Neural progenitor cell (in vitro differentiated cells): ENCODE measurements around the gene TMEM145. TPM values are rescaled to one million over a fixed set of nuclear protein-coding genes. Genes with fewer than 3 reads are reported as not detected.
"Not testable (repeated sequence)": the region's sequence is repeated elsewhere in the genome, so short reads cannot be mapped to it uniquely, and the experiment has no call there.

Source experiments
- DNase-seq: peaks from one replicate; pipeline ENCODE4 v3.0.0-alpha.2; 2016; ENCODE audit warnings: low spot score
- H2AFZ ChIP-seq: fragments of 200-600 bp; sonication (generic); replicated peaks from 2 replicates; pipeline ENCODE4 v1.6.1; 2016; ENCODE audit warnings: antibody characterized with exemption
- H3F3A ChIP-seq: fragments of 200-600 bp; sonication (generic); 2 replicates; pipeline ENCODE4 v1.6.1; 2016; ENCODE audit warnings: antibody characterized with exemption, low read depth
- H3K27ac ChIP-seq: fragments of 200-600 bp; sonication (generic); 2 replicates; pipeline ENCODE4 v1.5.1; 2016; ENCODE audit warnings: mild to moderate bottlenecking
- H3K27me3 ChIP-seq: fragments of 200-600 bp; sonication (generic); 2 replicates; pipeline ENCODE4 v1.6.1; 2016; ENCODE audit warnings: mild to moderate bottlenecking, moderate library complexity
- H3K36me3 ChIP-seq: fragments of 200-600 bp; sonication (generic); 2 replicates; pipeline ENCODE4 v1.5.1; 2016
- H3K4me1 ChIP-seq: fragments of 200-600 bp; sonication (generic); 2 replicates; pipeline ENCODE4 v1.6.1; 2016; ENCODE audit warnings: mixed run types
- H3K4me2 ChIP-seq: fragments of 200-600 bp; sonication (generic); 2 replicates; pipeline ENCODE4 v1.6.1; 2016
- H3K4me3 ChIP-seq: fragments of 200-600 bp; sonication (generic); 2 replicates; pipeline ENCODE4 v1.5.1; 2016
- H3K79me2 ChIP-seq: fragments of 200-600 bp; sonication (generic); 2 replicates; pipeline ENCODE4 v1.6.1; 2016; ENCODE audit warnings: low read depth
- H3K9ac ChIP-seq: fragments of 200-600 bp; sonication (generic); 2 replicates; pipeline ENCODE4 v1.6.1; 2016
- H3K9me3 ChIP-seq: fragments of 200-600 bp; sonication (generic); 2 replicates; pipeline ENCODE4 v1.5.1; 2016; ENCODE audit warnings: low read depth
- H4K20me1 ChIP-seq: fragments of 200-600 bp; sonication (generic); 2 replicates; pipeline ENCODE4 v1.6.1; 2016; ENCODE audit warnings: low read depth
- H3K27ac Mint-ChIP-seq: 3 replicates; pipeline ENCODE4 v1.8.0; 2021; ENCODE audit warnings: mixed read lengths
- H3K27me3 Mint-ChIP-seq: 2 replicates; pipeline ENCODE4 v1.8.0; 2022; ENCODE audit warnings: low read depth, mild to moderate bottlenecking, inconsistent platforms, moderate library complexity, mixed read lengths; ENCODE audit not compliant: insufficient read depth
- H3K36me3 Mint-ChIP-seq: 3 replicates; pipeline ENCODE4 v1.8.0; 2021; ENCODE audit warnings: mixed read lengths
- H3K4me1 Mint-ChIP-seq: 3 replicates; pipeline ENCODE4 v1.8.0; 2021; ENCODE audit warnings: mixed read lengths
- H3K4me3 Mint-ChIP-seq: 3 replicates; pipeline ENCODE4 v1.8.0; 2021; ENCODE audit warnings: mild to moderate bottlenecking, moderate library complexity, mixed read lengths
- H3K9me3 Mint-ChIP-seq: 3 replicates; pipeline ENCODE4 v1.8.0; 2020; ENCODE audit warnings: mixed read lengths
- CTCF ChIP-seq: fragments of 200-600 bp; sonication (generic); IDR thresholded peaks from 2 replicates; pipeline ENCODE4 v1.5.1; 2017; ENCODE audit warnings: antibody characterized with exemption, mild to moderate bottlenecking
- EZH2 ChIP-seq: fragments of 200-600 bp; sonication (generic); IDR thresholded peaks from 2 replicates; pipeline ENCODE4 v1.6.1; 2017; ENCODE audit warnings: antibody characterized with exemption, mild to moderate bottlenecking, moderate library complexity
- EZH2phosphoT487 ChIP-seq: fragments of 200-600 bp; sonication (generic); IDR thresholded peaks from 2 replicates; pipeline ENCODE4 v1.6.1; 2017; ENCODE audit warnings: antibody characterized with exemption
- total RNA-seq: library from RNA; depleted of rRNA; stranded (reverse); fragments of >200 nt; gene quantifications from 2 replicates; pipeline ENCODE4 v1.2.3, GENCODE V29; 2015; ENCODE audit warnings: low replicate concordance

TMEM145 gene
- 0.37 and 6.6 TPM in 2 replicates for total RNA-seq

- Histone ChIP-seq H3K79me2 (no peaks in the 10 kb centered on the region), H3K4me2 (peak within 1 kb of the TSS; percentile 100), H2AFZ (peak within 1 kb of the TSS; percentile 66), H3K4me3 (peak within 1 kb of the TSS; percentile 85), H3K9ac (no peak within 1 kb of the TSS), H3F3A (peaks cover 8% of the 10 kb centered on the region), H3K36me3 (no peaks in the 10 kb centered on the region), H3K27me3 (peaks cover 50% of the 10 kb centered on the region), H3K9me3 (no peaks in the 10 kb centered on the region), H4K20me1 (peaks cover 8% of the 10 kb centered on the region), H3K4me1 (no peaks in the 10 kb centered on the region), H3K27ac (no peak within 1 kb of the TSS)
- Mint-ChIP-seq H3K4me1 (peaks cover 9% of the 10 kb centered on the region), H3K27ac (no peak within 1 kb of the TSS), H3K27me3 (peaks cover 26% of the 10 kb centered on the region), H3K9me3 (no peaks in the 10 kb centered on the region), H3K36me3 (no peaks in the 10 kb centered on the region), H3K4me3 (peak within 1 kb of the TSS; percentile 88)
- DNase-seq, result peak; percentile 84
- no peak for TF ChIP-seq EZH2
- no peak for TF ChIP-seq EZH2phosphoT487
- no peak for TF ChIP-seq CTCF
Measured at GRCh38 chr19:42313096-42313839, at the start of gene TMEM145. Gene TMEM145 (plus strand): TSS chr19:42313309. CDS start chr19:42313377, 68 bp downstream.

- H3K79me2 ChIP-seq, result peaks cover 11% of the 10 kb centered on the region
Measured at GRCh38 chr19:42266105-42266504, 47.0 kb upstream of the TMEM145 start.

GRCh38 chr19:42266928-42267603 lies 46.0 kb upstream of the TMEM145 start:
- DNase-seq, result not testable (repeated sequence)

More at GRCh38 chr19:42266105-42266504, 47.0 kb upstream of the TMEM145 start:
- H3K9me3 ChIP-seq, H3K4me2 ChIP-seq, H3K4me3 ChIP-seq, H3K27me3 Mint-ChIP-seq, H3K27me3 ChIP-seq, H3K36me3 ChIP-seq, H3F3A ChIP-seq, DNase-seq, H2AFZ ChIP-seq, H4K20me1 ChIP-seq, H3K9me3 Mint-ChIP-seq, H3K4me1 ChIP-seq, H3K9ac ChIP-seq, H3K36me3 Mint-ChIP-seq, H3K27ac ChIP-seq: not testable (repeated sequence)
- peak overlapping the region; percentile 13 for H3K27ac Mint-ChIP-seq
- peaks cover 27% of the 10 kb centered on the region for H3K4me1 Mint-ChIP-seq
- H3K4me3 Mint-ChIP-seq, result peak overlapping the region; percentile 41

GRCh38 chr19:42267644-42268141 lies 45.4 kb upstream of the TMEM145 start:
- H3K4me3 Mint-ChIP-seq, result no peak overlapping the region
- Histone ChIP-seq H3K27me3 (no peaks in the 10 kb centered on the region), H3K4me1 (peaks cover 8% of the 10 kb centered on the region), H3K9ac (peak overlapping the region; percentile 14), H3K9me3 (no peaks in the 10 kb centered on the region), H4K20me1 (no peaks in the 10 kb centered on the region), H3K79me2 (peaks cover 11% of the 10 kb centered on the region), H3K4me2 (peak overlapping the region; percentile 77), H3K36me3 (no peaks in the 10 kb centered on the region), H2AFZ (peak overlapping the region; percentile 66), H3K27ac (no peak overlapping the region), H3K4me3 (peak overlapping the region; percentile 91), H3F3A (peaks cover 5% of the 10 kb centered on the region)
- peaks cover 5% of the 10 kb centered on the region for H3K27me3 Mint-ChIP-seq
- H3K9me3 Mint-ChIP-seq, result no peaks in the 10 kb centered on the region
- H3K36me3 Mint-ChIP-seq, result no peaks in the 10 kb centered on the region
- no peak overlapping the region for H3K27ac Mint-ChIP-seq
- DNase-seq, result no peak
- H3K4me1 Mint-ChIP-seq, result peaks cover 31% of the 10 kb centered on the region
- TF ChIP-seq EZH2phosphoT487, result no peak
- TF ChIP-seq EZH2, result no peak
- TF ChIP-seq CTCF, result no peak

More at GRCh38 chr19:42266928-42267603, 46.0 kb upstream of the TMEM145 start:
- H3K4me3 Mint-ChIP-seq, H3K27me3 ChIP-seq, H3K27me3 Mint-ChIP-seq, H3K36me3 Mint-ChIP-seq, H3K4me1 ChIP-seq, H3K27ac ChIP-seq, H3K27ac Mint-ChIP-seq, H2AFZ ChIP-seq, H3K9ac ChIP-seq, H3K9me3 ChIP-seq, H3F3A ChIP-seq, H3K9me3 Mint-ChIP-seq, H3K36me3 ChIP-seq, H4K20me1 ChIP-seq, H3K4me3 ChIP-seq: not testable (repeated sequence)
- H3K4me1 Mint-ChIP-seq, result peaks cover 31% of the 10 kb centered on the region
- Histone ChIP-seq H3K79me2 (peaks cover 11% of the 10 kb centered on the region), H3K4me2 (peak overlapping the region; percentile 77)
